ENCODE measurements around the gene FAM118A.
A peak's percentile ranks its signal among the peaks of the same experiment; 100 is the strongest.
"Not testable (repeated sequence)": the region's sequence is repeated elsewhere in the genome, so short reads cannot be mapped to it uniquely, and the experiment has no call there.

FAM118A gene

DNA sequence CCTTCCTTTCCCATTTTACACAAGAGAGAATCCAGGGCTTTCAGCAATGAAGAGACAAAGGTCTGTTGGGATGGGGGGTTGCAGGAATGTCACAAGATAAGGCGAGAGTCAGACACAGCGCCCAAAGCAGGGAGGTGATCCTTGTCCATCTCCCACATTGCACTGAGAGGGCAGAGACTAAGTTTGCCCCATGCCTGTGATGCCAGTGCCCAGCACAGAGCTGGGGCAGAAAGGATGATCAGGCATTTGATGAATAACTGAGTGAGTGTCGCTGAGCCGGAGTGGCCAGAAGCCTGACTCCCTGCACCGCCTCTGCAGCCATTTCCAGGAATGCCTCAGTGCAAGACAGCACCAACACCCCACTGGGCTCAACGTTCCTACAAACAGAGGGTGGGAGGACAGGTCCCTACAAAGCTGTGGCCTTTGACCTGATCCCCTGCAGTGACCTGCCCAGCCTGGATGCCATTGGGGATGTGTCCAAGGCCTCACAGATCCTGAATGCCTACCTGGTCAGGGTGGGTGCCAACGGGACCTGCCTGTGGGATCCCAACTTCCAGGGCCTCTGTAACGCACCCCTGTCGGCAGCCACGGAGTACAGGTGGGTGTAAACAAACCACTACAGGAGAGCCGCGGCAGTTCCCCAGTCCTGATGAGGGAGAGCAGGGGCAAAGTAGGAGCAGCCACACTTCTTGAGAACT is 22.7 kb upstream of the FAM118A start:
- no peak overlapping the region for H3K27ac ChIP-seq
- TF ChIP-seq CTCF (conservative IDR thresholded peaks at IDR 0.05), result no peak

- TF ChIP-seq CTCF (conservative IDR thresholded peaks at IDR 0.05), result no peak
- peak overlapping the region; percentile 35; the same call in 1 of the 2 replicates for H3K27ac ChIP-seq
These were observed 19.3 kb upstream of the FAM118A start for GRCh38 chr22:45290410-45290936.

DNA sequence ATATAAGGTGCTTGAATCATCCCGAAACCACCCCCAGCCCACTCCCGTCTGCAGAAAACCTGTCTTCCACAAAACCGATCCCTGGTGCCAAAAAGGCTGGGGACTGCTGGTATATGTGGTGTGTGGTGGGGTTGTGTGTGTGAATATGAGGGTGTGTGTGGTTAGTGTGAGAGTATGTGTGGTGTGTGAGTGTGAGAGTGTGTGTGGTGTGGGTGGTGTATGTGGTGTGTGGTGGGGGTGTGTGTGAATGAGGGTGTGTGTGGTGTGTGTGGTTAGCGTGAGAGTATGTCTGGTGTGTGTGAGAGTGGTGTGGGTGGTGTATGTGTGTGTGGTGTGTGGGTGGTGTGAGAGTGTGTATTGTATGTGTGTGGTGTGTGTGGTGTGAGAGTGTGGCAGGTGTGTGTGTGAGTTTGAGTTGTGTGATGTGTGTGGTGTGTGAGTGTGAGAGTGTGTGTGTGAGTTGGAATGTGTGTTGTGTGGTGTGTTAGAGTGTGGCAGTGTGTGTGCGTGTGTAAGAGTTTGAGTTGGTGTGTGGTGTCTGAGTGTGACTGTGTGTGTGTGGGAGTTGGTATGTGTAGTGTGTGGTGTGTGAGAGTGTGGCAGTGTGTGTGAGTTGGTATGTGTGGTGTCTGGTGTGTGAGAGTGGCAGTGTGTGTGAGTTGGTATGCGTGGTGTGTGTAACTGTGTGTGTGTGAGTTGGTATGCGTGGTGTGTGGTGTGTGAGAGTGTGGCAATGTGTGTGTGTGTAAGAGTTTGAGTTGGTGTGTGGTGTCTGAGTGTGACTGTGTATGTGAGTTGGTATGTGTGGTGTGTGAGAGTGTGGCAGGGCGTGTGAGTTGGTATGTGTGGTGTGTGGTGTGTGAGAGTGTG is 18.4 kb upstream of the FAM118A start:
- no peak for TF ChIP-seq CTCF (conservative IDR thresholded peaks at IDR 0.05)
- H3K27ac ChIP-seq, result peak overlapping the region; percentile 35; the same call in 1 of the 2 replicates

DNA sequence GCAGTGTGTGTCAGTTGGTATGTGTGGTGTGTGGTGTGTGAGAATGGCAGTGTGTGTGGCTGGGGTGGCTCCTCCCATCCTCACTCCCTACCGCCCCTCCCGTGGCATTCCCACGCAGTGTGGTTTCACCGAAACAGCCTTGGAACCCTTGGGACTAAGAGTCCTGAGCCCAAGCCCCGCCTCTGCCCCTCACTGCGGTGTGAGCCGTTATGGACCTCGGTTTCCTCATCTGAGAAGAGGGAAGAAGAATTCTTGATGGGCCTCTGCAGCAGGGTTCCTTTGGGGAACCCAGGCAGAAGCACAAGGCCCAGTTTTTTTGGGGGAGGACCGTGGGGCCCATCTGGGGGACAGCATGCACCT is 17.8 kb upstream of the FAM118A start:
- H3K27ac ChIP-seq, result no peak overlapping the region
- no peak for TF ChIP-seq CTCF (conservative IDR thresholded peaks at IDR 0.05)

DNA sequence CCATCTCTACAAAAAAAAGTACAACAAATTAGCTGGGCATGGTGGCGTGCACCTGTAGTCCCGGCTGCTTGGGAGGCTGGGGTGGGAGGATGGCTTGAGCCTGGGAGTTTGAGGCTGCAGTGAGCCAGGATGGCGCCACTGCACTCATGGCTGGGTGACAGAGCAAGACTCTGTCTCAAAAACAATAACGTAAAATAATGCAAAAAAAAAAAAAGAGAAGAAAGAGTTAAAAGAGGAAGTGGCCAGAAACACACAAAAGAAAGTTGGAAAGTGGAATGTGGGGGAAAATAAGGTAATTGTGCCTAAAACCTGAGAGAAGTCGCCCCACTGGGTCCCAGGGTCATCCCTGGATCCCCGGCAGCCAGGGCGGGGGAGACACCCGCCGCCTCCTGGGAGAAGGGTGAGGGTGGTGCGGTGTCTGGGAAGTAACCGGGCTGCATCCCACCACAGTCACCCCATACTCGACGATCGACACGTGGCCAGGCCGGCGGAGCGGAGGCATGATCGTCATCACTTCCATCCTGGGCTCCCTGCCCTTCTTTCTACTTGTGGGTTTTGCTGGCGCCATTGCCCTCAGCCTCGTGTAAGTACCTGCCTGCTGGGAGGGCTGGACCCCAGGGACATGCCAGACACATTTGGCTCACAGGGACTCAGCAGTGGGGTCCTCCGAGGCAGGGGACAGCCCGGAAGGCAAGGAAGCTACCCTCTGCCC is 16.8 kb upstream of the FAM118A start:
- no peak overlapping the region for H3K27ac ChIP-seq
- TF ChIP-seq CTCF (conservative IDR thresholded peaks at IDR 0.05), result no peak

- TF ChIP-seq CTCF (conservative IDR thresholded peaks at IDR 0.05), result no peak
- H3K27ac ChIP-seq, result no peak overlapping the region
These were observed 15.7 kb upstream of the FAM118A start for GRCh38 chr22:45294030-45294429.

DNA sequence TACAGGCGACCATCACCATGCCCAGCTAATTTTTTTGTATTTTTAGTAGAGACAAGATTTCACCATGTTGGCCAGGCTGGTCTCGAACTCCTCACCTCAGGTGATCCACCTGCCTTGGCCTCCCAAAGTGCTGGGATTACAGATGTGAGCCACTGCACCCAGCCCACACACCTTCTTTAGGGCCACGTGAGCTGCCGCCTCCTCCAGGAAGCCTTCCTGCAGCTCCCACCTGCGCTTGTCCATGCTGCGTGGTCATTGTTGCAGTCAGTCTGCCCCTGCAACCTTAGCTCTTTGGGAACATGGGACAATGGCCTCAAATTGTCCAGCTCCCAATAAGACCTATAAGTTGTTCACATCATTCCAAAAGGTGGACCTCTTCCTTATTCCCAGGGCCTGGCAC is 14.7 kb upstream of the FAM118A start:
- H3K27ac ChIP-seq, result not testable (repeated sequence)
